IMR-90 (cell line): ENCODE measurements around the gene ARHGAP19. TPM values are rescaled to one million over a fixed set of nuclear protein-coding genes. Genes with fewer than 3 reads are reported as not detected.

Experiments used
- ATAC-seq: fragments of 200-7000 bp; cut with Tn5 transposase; 2 replicates; pipeline ENCODE4 v1.9.1; 2020; ENCODE audit warnings: low read depth, mild to moderate bottlenecking, moderate library complexity
- BruUV-seq: library from RNA; stranded (reverse); fragments of 400-500 nt; replicated peaks from 2 replicates; lab custom pipeline; 2021; lab: Mats Ljungman, UMichigan
- CTCF ChIA-PET: fragments of 300-600 bp; formaldehyde crosslinking; extraction: SDS; loops from one replicate; lab custom pipeline; 2021; ENCODE audit warnings: antibody characterized with exemption; lab: Yijun Ruan, JAX
- POLR2A ChIA-PET: fragments of 300-600 bp; sonication (Branson Sonifier 250); formaldehyde crosslinking; loops from one replicate; lab custom pipeline; 2022; ENCODE audit warnings: antibody characterized with exemption; ENCODE audit not compliant: unreplicated experiment; lab: Charles Lee
- DNase-seq: peaks from one replicate; pipeline ENCODE4 v3.0.0; 2013
- H2AFZ ChIP-seq: replicated peaks from 2 replicates; pipeline ENCODE3; 2013; ENCODE audit warnings: low read length, mild to moderate bottlenecking; ENCODE audit not compliant: poor library complexity
- H2AK5ac ChIP-seq: 2 replicates; pipeline ENCODE4 v1.6.1; 2013; ENCODE audit warnings: low read depth, low read length, inconsistent platforms
- H2AK9ac ChIP-seq: replicated peaks from 2 replicates; pipeline ENCODE3; 2013; ENCODE audit warnings: mild to moderate bottlenecking, low read depth, low read length, moderate library complexity; ENCODE audit not compliant: poor library complexity
- H2BK120ac ChIP-seq: 2 replicates; pipeline ENCODE4 v1.6.1; 2013; ENCODE audit warnings: low read depth, low read length, inconsistent platforms
- H2BK15ac ChIP-seq: 3 replicates; pipeline ENCODE4 v1.6.1; 2013; ENCODE audit warnings: low read depth, low read length, inconsistent platforms
- H2BK20ac ChIP-seq: 2 replicates; pipeline ENCODE4 v1.6.1; 2013; ENCODE audit warnings: low read depth, mild to moderate bottlenecking, inconsistent platforms, low read length, moderate library complexity
- H2BK5ac ChIP-seq: 2 replicates; pipeline ENCODE4 v1.6.1; 2013; ENCODE audit warnings: mild to moderate bottlenecking, low read depth, low read length, inconsistent platforms; ENCODE audit not compliant: poor library complexity, severe bottlenecking
- H3K14ac ChIP-seq: replicated peaks from 2 replicates; pipeline ENCODE4 v1.6.1; 2013; ENCODE audit warnings: low read depth, low read length, inconsistent platforms
- H3K18ac ChIP-seq: 2 replicates; pipeline ENCODE4 v1.6.1; 2013; ENCODE audit warnings: low read depth, low read length, control low read depth
- H3K23ac ChIP-seq: 2 replicates; pipeline ENCODE4 v1.6.1; 2013; ENCODE audit warnings: low read depth, low read length, inconsistent platforms
- H3K27ac ChIP-seq: 2 replicates; pipeline ENCODE4 v1.5.1; 2013; ENCODE audit warnings: mild to moderate bottlenecking, control low read depth, low read length; ENCODE audit not compliant: insufficient read depth
- H3K27me3 ChIP-seq: 2 replicates; pipeline ENCODE4 v1.6.1; 2013; ENCODE audit warnings: low read length; ENCODE audit not compliant: control insufficient read depth, insufficient read depth
- H3K36me3 ChIP-seq: 2 replicates; pipeline ENCODE4 v1.6.1; 2013; ENCODE audit warnings: low read length, mixed read lengths; ENCODE audit not compliant: control insufficient read depth, insufficient read depth
- H3K4ac ChIP-seq: 2 replicates; pipeline ENCODE4 v1.6.1; 2013; ENCODE audit warnings: low read depth, low read length, inconsistent platforms
- H3K4me1 ChIP-seq: 2 replicates; pipeline ENCODE4 v1.6.1; 2013; ENCODE audit warnings: low read length, mixed read lengths; ENCODE audit not compliant: control insufficient read depth, insufficient read depth
- H3K4me2 ChIP-seq: 2 replicates; pipeline ENCODE4 v1.6.1; 2013; ENCODE audit warnings: low read depth, mild to moderate bottlenecking, control low read depth, low read length, moderate library complexity
- H3K4me3 ChIP-seq: 2 replicates; pipeline ENCODE4 v1.5.1; 2013; ENCODE audit warnings: low read depth, mild to moderate bottlenecking, control low read depth, low read length, moderate library complexity; ENCODE audit not compliant: insufficient read depth
- H3K56ac ChIP-seq: 2 replicates; pipeline ENCODE4 v1.6.1; 2013; ENCODE audit warnings: low read length, inconsistent platforms; ENCODE audit not compliant: insufficient read depth; ENCODE audit errors: extremely low read depth
- H3K79me1 ChIP-seq, 2 experiments: 2 replicates each; pipeline ENCODE4 v1.6.1; 2013; ENCODE audit warnings: low read length in 2 of 2, inconsistent platforms in 1 of 2, low read depth in 1 of 2
- H3K9ac ChIP-seq: 2 replicates; pipeline ENCODE4 v1.6.1; 2013; ENCODE audit warnings: low read depth, low read length, control low read depth
- H3K9me1 ChIP-seq: 2 replicates; pipeline ENCODE4 v1.6.1; 2013; ENCODE audit warnings: low read length, inconsistent platforms; ENCODE audit not compliant: insufficient read depth
- H3K9me3 ChIP-seq: 2 replicates; pipeline ENCODE4 v1.6.1; 2013; ENCODE audit warnings: low read length; ENCODE audit not compliant: control insufficient read depth, insufficient read depth
- H4K20me1 ChIP-seq: 2 replicates; pipeline ENCODE4 v1.6.1; 2013; ENCODE audit warnings: low read length, inconsistent platforms; ENCODE audit not compliant: insufficient read depth
- H4K5ac ChIP-seq: 2 replicates; pipeline ENCODE4 v1.6.1; 2013; ENCODE audit warnings: mild to moderate bottlenecking, low read depth, low read length, control low read depth
- H4K8ac ChIP-seq, 2 experiments: 2 replicates each; pipeline ENCODE4 v1.6.1; 2013; ENCODE audit warnings: low read depth in 2 of 2, low read length in 2 of 2, control low read depth in 1 of 2, inconsistent platforms in 1 of 2
- H4K91ac ChIP-seq: 2 replicates; pipeline ENCODE4 v1.6.1; 2013; ENCODE audit warnings: low read depth, low read length, inconsistent platforms; ENCODE audit not compliant: insufficient read depth
- BHLHE40 ChIP-seq: fragments of 150-350 bp; IDR thresholded peaks from 2 replicates; pipeline ENCODE4 v1.6.1; 2016; ENCODE audit warnings: mild to moderate bottlenecking, low read depth, low read length
- CHD1 ChIP-seq: IDR thresholded peaks from 2 replicates; pipeline ENCODE4 v1.6.1; 2012; ENCODE audit warnings: low read depth, low read length, improper control_type of control experiment
- CTCF ChIP-seq: conservative IDR thresholded peaks from 2 replicates; pipeline ENCODE4 v1.5.1; 2012; ENCODE audit warnings: mild to moderate bottlenecking, low read depth, low read length, improper control_type of control experiment
- ELK1 ChIP-seq: fragments of 150-350 bp; IDR thresholded peaks from 2 replicates; pipeline ENCODE4 v1.6.1; 2016; ENCODE audit warnings: low read depth, mild to moderate bottlenecking, low read length, moderate library complexity, borderline replicate concordance
- FOS ChIP-seq: fragments of 150-350 bp; IDR thresholded peaks from 2 replicates; pipeline ENCODE4 v1.6.1; 2016; ENCODE audit warnings: low read depth, low read length
- MAFK ChIP-seq: IDR thresholded peaks from 2 replicates; pipeline ENCODE4 v1.6.1; 2012; ENCODE audit warnings: low read depth, low read length, improper control_type of control experiment
- MAZ ChIP-seq: IDR thresholded peaks from 2 replicates; pipeline ENCODE4 v1.6.1; 2012; ENCODE audit warnings: low read depth, mild to moderate bottlenecking, low read length, improper control_type of control experiment, moderate library complexity, borderline replicate concordance
- MXI1 ChIP-seq: IDR thresholded peaks from 2 replicates; pipeline ENCODE4 v1.6.1; 2012; ENCODE audit warnings: low read depth, mild to moderate bottlenecking, low read length, moderate library complexity, borderline replicate concordance
- NFE2L2 ChIP-seq: fragments of 150-350 bp; IDR thresholded peaks from 2 replicates; pipeline ENCODE4 v1.6.1; 2016; ENCODE audit warnings: low read depth, mild to moderate bottlenecking, low read length
- POLR2A ChIP-seq: IDR thresholded peaks from 2 replicates; pipeline ENCODE4 v1.6.1; 2012; ENCODE audit warnings: mild to moderate bottlenecking, low read depth, low read length
- RAD21 ChIP-seq: IDR thresholded peaks from 2 replicates; pipeline ENCODE4 v1.6.1; 2012; ENCODE audit warnings: low read length, improper control_type of control experiment
- RCOR1 ChIP-seq: IDR thresholded peaks from 2 replicates; pipeline ENCODE4 v1.6.1; 2012; ENCODE audit warnings: mild to moderate bottlenecking, low read length, improper control_type of control experiment; ENCODE audit not compliant: insufficient replicate concordance
- RFX5 ChIP-seq: IDR thresholded peaks from 2 replicates; pipeline ENCODE4 v1.8.0; 2012; ENCODE audit warnings: low read depth, mild to moderate bottlenecking, low read length, moderate library complexity
- SMC3 ChIP-seq: fragments of 150-350 bp; IDR thresholded peaks from 2 replicates; pipeline ENCODE4 v1.6.1; 2016; ENCODE audit warnings: low read depth, mild to moderate bottlenecking, antibody characterized with exemption, low read length, moderate library complexity
- WGBS, 2 experiments: methylation state at CpG; one replicate each; pipeline versions ENCODE4 v1.1.5 to v1.1.7; 2013; ENCODE audit warnings: missing lambda C conversion rate in 2 of 2; ENCODE audit not compliant: insufficient read length in 1 of 2; ENCODE audit errors: extremely low coverage in 2 of 2; 5-methylcytosine and 5-hydroxymethylcytosine counted together
- dilution Hi-C: fragments of 300-500 bp; cut with HindIII; formaldehyde crosslinking; loops from one replicate; pipeline ENCODE4 v1.14.3; 2018; ENCODE audit warnings: low sequenced_read_pairs; ENCODE audit not compliant: unreplicated experiment
- in situ Hi-C: fragments of 300-500 bp; cut with MboI; formaldehyde crosslinking; loops from 3 replicates; pipeline ENCODE4 v1.14.3; 2019; ENCODE audit warnings: low sequenced_read_pairs, inconsistent platforms, mixed read lengths
- intact Hi-C: fragments of 100-400 bp; cut with micrococcal nuclease; formaldehyde crosslinking; loops from 2 replicates; pipeline ENCODE4 v1.10.0; 2022
- polyA plus RNA-seq, 3 experiments: library from polyadenylated mRNA; depleted of rRNA; stranded (reverse); fragments of >200 nt; gene quantifications; 2 replicates each; pipeline ENCODE4 v1.2.3, GENCODE V29; 2012; ENCODE audit warnings: low replicate concordance in 1 of 3
- total RNA-seq: library from RNA; depleted of rRNA; stranded (reverse); fragments of >200 nt; gene quantifications from 2 replicates; pipeline ENCODE4 v1.2.3, GENCODE V29; 2012
- TF ChIP-seq, protein P1 (sequence below): fragments of 150-350 bp; IDR thresholded peaks from 2 replicates; pipeline ENCODE4 v1.6.1; 2017; ENCODE audit warnings: mild to moderate bottlenecking, antibody characterized with exemption, low read length, low read depth

The ARHGAP19 gene
- total and polyA plus RNA-seq, 2 of the 4 experiments (the other 2 are of a cell fraction) = 6.3 to 7.0 TPM

- Histone ChIP-seq H2BK5ac (no peak overlapping the region), H2BK15ac (no peak overlapping the region), H4K20me1 (no peaks in the 10 kb centered on the region), H2AK5ac (no peak overlapping the region), H3K23ac (no peak overlapping the region), H3K36me3 (no peaks in the 10 kb centered on the region), H2AFZ (no peak overlapping the region), H3K14ac (no peak overlapping the region), H2AK9ac (no peak overlapping the region), H4K91ac (no peak overlapping the region), H3K18ac (no peak overlapping the region), H3K27ac (no peak overlapping the region), H3K4ac (no peak overlapping the region), H4K5ac (no peak overlapping the region), H2BK20ac (no peak overlapping the region), H3K79me1 (peaks cover 7% of the 10 kb centered on the region in 2 experiments; a peak in 2 of 4 replicates), H2BK120ac (no peak overlapping the region), H3K27me3 (no peaks in the 10 kb centered on the region), H3K4me2 (no peak overlapping the region; the same call in 1 of the 2 replicates), H3K9me3 (no peaks in the 10 kb centered on the region), H3K9ac (no peak overlapping the region), H3K56ac (no peak overlapping the region), H3K9me1 (no peaks in the 10 kb centered on the region), H4K8ac (no peak overlapping the region; a peak in 1 of 4 replicates), H3K4me3 (no peak overlapping the region), H3K4me1 (peaks cover 8% of the 10 kb centered on the region; the same call in 1 of the 2 replicates)
- dilution Hi-C loops = no loop called here
- in situ Hi-C loops = no loop called here
- intact Hi-C loops = no loop called here
- 39% methylated on average over 21 of the region's 38 CpGs; no CpG with 5 or more reads in 1 of the 2 experiments for WGBS, 2 experiments
- CTCF ChIA-PET = interaction anchor here (0.6 kb wide), 1 partner anchor 91 kb away, joined by 4 read pairs; no protein-coding TSS in a partner anchor
- no TSS peak for BruUV-seq
- ATAC-seq (no peak), DNase-seq (no peak)
- POLR2A ChIA-PET = interaction anchor here (0.6 kb wide), 1 partner anchor 12 kb away, joined by 7 read pairs; no protein-coding TSS in a partner anchor
- no peak for TF ChIP-seq MAFK
- TF ChIP-seq RFX5 = no peak
- no peak for TF ChIP-seq MXI1
- TF ChIP-seq NFE2L2 = no peak
- TF ChIP-seq RCOR1 = no peak
- no peak for TF ChIP-seq RAD21
- no peak for TF ChIP-seq ELK1
- TF ChIP-seq MAZ = no peak
- no peak for TF ChIP-seq FOS
- TF ChIP-seq, protein P1, sequence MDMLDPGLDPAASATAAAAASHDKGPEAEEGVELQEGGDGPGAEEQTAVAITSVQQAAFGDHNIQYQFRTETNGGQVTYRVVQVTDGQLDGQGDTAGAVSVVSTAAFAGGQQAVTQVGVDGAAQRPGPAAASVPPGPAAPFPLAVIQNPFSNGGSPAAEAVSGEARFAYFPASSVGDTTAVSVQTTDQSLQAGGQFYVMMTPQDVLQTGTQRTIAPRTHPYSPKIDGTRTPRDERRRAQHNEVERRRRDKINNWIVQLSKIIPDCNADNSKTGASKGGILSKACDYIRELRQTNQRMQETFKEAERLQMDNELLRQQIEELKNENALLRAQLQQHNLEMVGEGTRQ = no peak
- no peak for TF ChIP-seq POLR2A
- TF ChIP-seq CTCF = no peak
- no peak for TF ChIP-seq CHD1
- no peak for TF ChIP-seq BHLHE40
- TF ChIP-seq SMC3 = no peak
Observed at GRCh38 chr10:97321032-97321803, 28.8 kb upstream of the ARHGAP19 start.
